SU-DHL-6 (cell line): ENCODE measurements around the gene COG4.
"Not testable (repeated sequence)": the region's sequence is repeated elsewhere in the genome, so short reads cannot be mapped to it uniquely, and the experiment has no call there.

ENCODE experiments used
- H2AFZ ChIP-seq: fragments of 200-600 bp; sonication (generic); 2 replicates; pipeline ENCODE4 v1.6.1; 2014; ENCODE audit warnings: low read depth, mild to moderate bottlenecking, moderate library complexity, mixed read lengths, antibody characterized with exemption, low read length; ENCODE audit not compliant: severe bottlenecking
- H3F3A ChIP-seq: fragments of 200-600 bp; shearing (Covaris generic); 2 replicates; pipeline ENCODE4 v1.6.0; 2016; ENCODE audit warnings: antibody characterized with exemption, mild to moderate bottlenecking; ENCODE audit not compliant: insufficient read depth
- H3K27ac ChIP-seq: fragments of 200-600 bp; sonication (generic); 2 replicates; pipeline ENCODE4 v1.5.1; 2016; ENCODE audit warnings: low read depth, mild to moderate bottlenecking, low read length, moderate library complexity, mixed read lengths
- H3K27me3 ChIP-seq: fragments of 200-600 bp; sonication (generic), shearing (Covaris generic); 2 replicates; pipeline ENCODE4 v1.6.0; 2014; ENCODE audit warnings: mild to moderate bottlenecking, low read length
- H3K36me3 ChIP-seq: fragments of 200-600 bp; sonication (generic); 2 replicates; pipeline ENCODE4 v1.6.1; 2014; ENCODE audit warnings: mild to moderate bottlenecking, low read length, mixed read lengths
- H3K4me2 ChIP-seq: fragments of 300-600, 200-600 bp; shearing (Covaris generic), sonication (generic); 2 replicates; pipeline ENCODE4 v1.6.0; 2014; ENCODE audit warnings: low read length, low read depth, mild to moderate bottlenecking; ENCODE audit not compliant: poor library complexity, severe bottlenecking
- H3K4me3 ChIP-seq: fragments of 200-600 bp; sonication (generic); 2 replicates; pipeline ENCODE4 v1.5.1; 2014; ENCODE audit warnings: antibody characterized with exemption, low read length, mild to moderate bottlenecking, mixed read lengths; ENCODE audit not compliant: insufficient read depth, poor library complexity, severe bottlenecking
- H3K79me2 ChIP-seq: fragments of 200-600 bp; sonication (generic); 2 replicates; pipeline ENCODE4 v1.6.1; 2014; ENCODE audit warnings: mild to moderate bottlenecking, low read length, moderate library complexity; ENCODE audit not compliant: insufficient read depth
- H3K9ac ChIP-seq: fragments of 200-600 bp; sonication (generic); 2 replicates; pipeline ENCODE4 v1.7.0; 2014; ENCODE audit warnings: mild to moderate bottlenecking, low read length
- H3K9me2 ChIP-seq: fragments of 200-600 bp; sonication (generic); replicated peaks from 2 replicates; pipeline ENCODE4 v1.6.1; 2014; ENCODE audit warnings: low read length; ENCODE audit not compliant: insufficient read depth
- H3K9me3 ChIP-seq: fragments of 200-600 bp; sonication (generic); 2 replicates; pipeline ENCODE4 v1.6.1; 2014; ENCODE audit warnings: low read length, mixed read lengths; ENCODE audit not compliant: insufficient read depth
- H4K20me1 ChIP-seq: fragments of 200-600 bp; sonication (generic); 2 replicates; pipeline ENCODE4 v1.6.1; 2014; ENCODE audit warnings: low read depth, mild to moderate bottlenecking, antibody characterized with exemption, low read length, moderate library complexity, mixed read lengths
- CTCF ChIP-seq: fragments of 200-600 bp; sonication (generic); IDR thresholded peaks from one replicate; pipeline ENCODE4 v1.5.1; 2017; ENCODE audit warnings: antibody characterized with exemption, mild to moderate bottlenecking, low read length, moderate library complexity; ENCODE audit not compliant: insufficient read depth, poor library complexity, severe bottlenecking
- EZH2phosphoT487 ChIP-seq: fragments of 200-600 bp; sonication (generic), shearing (Covaris generic); conservative IDR thresholded peaks from 2 replicates; pipeline ENCODE4 v1.6.1; 2018; ENCODE audit warnings: mild to moderate bottlenecking, antibody characterized with exemption, low read length, moderate library complexity, mixed read lengths

Gene COG4

GRCh38 chr16:70534971-70535370 is 11.6 kb upstream of the COG4 start:
- Histone ChIP-seq H3K27ac (no peak overlapping the region), H3K9me3 (no peaks in the 10 kb centered on the region), H3K36me3 (peaks cover 77% of the 10 kb centered on the region), H3K27me3 (no peaks in the 10 kb centered on the region), H3F3A (peaks cover 36% of the 10 kb centered on the region), H3K79me2 (peaks cover 96% of the 10 kb centered on the region), H3K4me3 (no peak overlapping the region), H3K9ac (no peak overlapping the region), H3K9me2 (no peaks in the 10 kb centered on the region), H2AFZ (no peak overlapping the region), H3K4me2 (no peak overlapping the region), H4K20me1 (peaks cover 47% of the 10 kb centered on the region)
- TF ChIP-seq CTCF (no peak), EZH2phosphoT487 (no peak)

GRCh38 chr16:70529954-70530353 is 6.6 kb upstream of the COG4 start:
- H3K27me3 ChIP-seq, H3K4me3 ChIP-seq, H3K4me2 ChIP-seq, H3K9me3 ChIP-seq, H3K9me2 ChIP-seq, H2AFZ ChIP-seq, H3K9ac ChIP-seq, H3K27ac ChIP-seq: not testable (repeated sequence)
- Histone ChIP-seq H3K36me3 (peaks cover 69% of the 10 kb centered on the region), H3K79me2 (peaks cover 97% of the 10 kb centered on the region), H4K20me1 (peaks cover 58% of the 10 kb centered on the region), H3F3A (peaks cover 29% of the 10 kb centered on the region)

DNA sequence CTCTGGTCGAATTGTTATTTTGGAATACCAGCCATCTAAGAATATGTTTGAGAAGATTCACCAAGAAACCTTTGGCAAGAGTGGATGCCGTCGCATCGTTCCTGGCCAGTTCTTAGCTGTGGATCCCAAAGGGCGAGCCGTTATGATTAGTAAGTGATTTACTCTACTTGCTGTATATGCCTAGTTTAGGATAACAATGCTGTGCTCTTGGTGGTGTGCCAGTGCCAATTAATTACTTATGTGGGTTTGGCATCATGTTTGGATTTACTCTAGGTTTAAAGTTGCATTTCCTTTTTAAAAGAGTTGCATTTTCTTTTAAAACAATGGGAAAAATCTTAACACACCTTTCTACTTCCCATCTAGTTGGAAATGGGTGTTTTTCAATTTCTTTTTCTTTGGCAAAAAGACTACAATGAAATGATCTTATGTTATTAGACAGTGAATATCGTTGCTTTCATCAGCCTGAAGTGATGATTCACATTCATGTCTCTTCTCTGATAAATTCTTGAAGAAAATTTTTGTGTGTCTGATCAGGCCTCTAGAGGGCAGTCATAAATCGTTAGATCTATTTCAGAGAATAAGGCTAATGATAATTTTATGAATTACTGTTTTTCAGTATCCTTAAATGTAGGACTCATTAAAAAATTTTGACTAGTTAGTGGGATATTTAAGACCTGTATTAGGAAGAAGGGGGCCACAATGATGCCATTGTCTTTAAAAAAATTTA is 5.9 kb upstream of the COG4 start:
- TF ChIP-seq EZH2phosphoT487 (no peak), CTCF (peak; percentile 56)
- H3K4me2 ChIP-seq, result no peak overlapping the region
- peaks cover 62% of the 10 kb centered on the region for H3K36me3 ChIP-seq
- no peak overlapping the region for H2AFZ ChIP-seq
- no peaks in the 10 kb centered on the region for H3K9me2 ChIP-seq
- no peak overlapping the region for H3K4me3 ChIP-seq
- H3K9me3 ChIP-seq, result no peaks in the 10 kb centered on the region
- no peak overlapping the region for H3K9ac ChIP-seq
- peaks cover 56% of the 10 kb centered on the region for H4K20me1 ChIP-seq
- peaks cover 27% of the 10 kb centered on the region for H3F3A ChIP-seq
- no peaks in the 10 kb centered on the region for H3K27me3 ChIP-seq
- H3K27ac ChIP-seq, result no peak overlapping the region
- H3K79me2 ChIP-seq, result peaks cover 97% of the 10 kb centered on the region

- Histone ChIP-seq H3K79me2 (peaks cover 94% of the 10 kb centered on the region), H4K20me1 (peaks cover 39% of the 10 kb centered on the region), H2AFZ (no peak overlapping the region), H3K4me3 (no peak overlapping the region), H3K9me3 (no peaks in the 10 kb centered on the region), H3K9me2 (no peaks in the 10 kb centered on the region), H3F3A (peaks cover 23% of the 10 kb centered on the region), H3K27ac (no peak overlapping the region), H3K36me3 (peaks cover 44% of the 10 kb centered on the region), H3K9ac (peak overlapping the region; percentile 13), H3K4me2 (peak overlapping the region; percentile 78), H3K27me3 (no peaks in the 10 kb centered on the region)
- no peak for TF ChIP-seq CTCF
- TF ChIP-seq EZH2phosphoT487, result no peak
Observed at GRCh38 chr16:70527315-70527996, 4.1 kb upstream of the COG4 start.
